Activated T-helper 1 cell treated with anti-CD3 and anti-CD28 coated beads, Interleukin-12 subunit alpha, Interleukin-12 subunit beta, Interleukin-2, Interleukin-4 antibody, amounts not matched to agents 30 ng/mL and 10 ng/mL and 1 ng/mL, durations not matched to agents 14 hours and 24 hours and 36 hours (primary cell): ENCODE results near the gene TSPAN5. TPM values are rescaled to one million over a fixed set of nuclear protein-coding genes. Genes with fewer than 3 reads are reported as not detected.
"Not testable (repeated sequence)": the region's sequence is repeated elsewhere in the genome, so short reads cannot be mapped to it uniquely, and the experiment has no call there.

Experiments
- DNase-seq: peaks from one replicate; pipeline ENCODE4 v3.0.0; 2021; ENCODE audit warnings: low spot score
- H3K27ac Mint-ChIP-seq: one replicate; pipeline ENCODE4 v1.8.0; 2021; ENCODE audit warnings: mild to moderate bottlenecking, mixed read lengths
- H3K27me3 Mint-ChIP-seq: one replicate; pipeline ENCODE4 v1.8.0; 2022; ENCODE audit warnings: mild to moderate bottlenecking, moderate library complexity, mixed read lengths; ENCODE audit not compliant: insufficient read depth
- H3K36me3 Mint-ChIP-seq: one replicate; pipeline ENCODE4 v1.8.0; 2021; ENCODE audit warnings: low read depth, mixed read lengths
- H3K4me1 Mint-ChIP-seq: one replicate; pipeline ENCODE4 v1.8.0; 2021; ENCODE audit warnings: low read depth, mixed read lengths
- H3K4me3 Mint-ChIP-seq: one replicate; pipeline ENCODE4 v1.8.0; 2021; ENCODE audit warnings: mild to moderate bottlenecking, moderate library complexity, mixed read lengths
- H3K9me3 Mint-ChIP-seq: one replicate; pipeline ENCODE4 v1.8.0; 2021; ENCODE audit warnings: mixed read lengths
- intact Hi-C: fragments of 100-400 bp; cut with micrococcal nuclease; formaldehyde crosslinking; loops from one replicate; pipeline ENCODE4 v1.15.1; 2024
- total RNA-seq: library from RNA; stranded (reverse); gene quantifications from 2 replicates; pipeline ENCODE4 v1.2.3, GENCODE V29; 2022

The TSPAN5 gene
- total RNA-seq, 1 donor from 2014 or later: 34.1 TPM

DNA sequence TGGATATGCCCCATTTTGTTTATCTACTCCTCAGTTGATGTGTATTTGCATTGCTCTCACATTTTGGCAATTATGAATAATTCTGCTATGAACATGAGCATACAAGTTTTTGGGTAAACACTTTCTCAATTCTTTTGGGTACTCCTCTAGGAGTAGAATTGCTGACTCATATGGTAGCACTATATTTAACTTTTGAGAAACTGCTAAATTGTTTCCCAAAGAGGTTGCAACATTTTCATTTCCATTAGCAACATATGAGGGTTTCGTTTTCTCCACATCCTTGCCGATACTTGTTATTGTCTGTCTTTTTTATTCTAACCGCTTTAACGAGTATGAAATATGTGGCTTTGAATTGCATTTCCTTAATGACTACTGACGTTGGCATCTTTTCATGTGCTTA lies 185.4 kb downstream of the TSPAN5 start:
- intact Hi-C loops: no loop called here
- peaks cover 64% of the 10 kb centered on the region for H3K36me3 Mint-ChIP-seq
- peaks cover 70% of the 10 kb centered on the region for H3K4me1 Mint-ChIP-seq

DNA sequence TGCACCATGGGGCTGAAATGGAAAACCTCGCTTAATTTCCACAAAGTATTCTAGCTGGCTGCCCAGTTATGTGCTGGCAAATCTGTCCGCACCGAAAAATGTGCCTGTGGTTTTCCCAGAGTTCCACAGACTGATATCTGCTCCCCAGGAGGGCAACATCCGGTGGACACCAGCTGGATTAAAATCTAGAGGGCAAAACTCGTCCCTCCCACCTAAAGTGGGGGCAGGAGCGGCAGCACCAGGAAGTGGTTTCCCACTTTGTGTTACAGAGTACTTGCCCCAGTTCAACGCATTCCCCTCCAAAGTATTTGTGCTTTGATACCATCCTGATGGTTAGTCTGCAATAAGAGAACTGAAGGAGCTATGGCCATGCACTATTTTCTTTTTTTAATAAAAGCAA lies 187.6 kb downstream of the TSPAN5 start:
- DNase-seq: no peak
- Mint-ChIP-seq H3K4me1 (peaks cover 72% of the 10 kb centered on the region), H3K27me3 (no peaks in the 10 kb centered on the region), H3K4me3 (no peak overlapping the region), H3K9me3 (no peaks in the 10 kb centered on the region), H3K27ac (no peak overlapping the region), H3K36me3 (peaks cover 54% of the 10 kb centered on the region)
- intact Hi-C loops: no loop called here

More for the DNA sequence above, 185.4 kb downstream of the TSPAN5 start:
- Mint-ChIP-seq H3K4me3 (no peak overlapping the region), H3K27me3 (no peaks in the 10 kb centered on the region), H3K9me3 (no peaks in the 10 kb centered on the region), H3K27ac (peak overlapping the region; percentile 67)
- DNase-seq: no peak

DNA sequence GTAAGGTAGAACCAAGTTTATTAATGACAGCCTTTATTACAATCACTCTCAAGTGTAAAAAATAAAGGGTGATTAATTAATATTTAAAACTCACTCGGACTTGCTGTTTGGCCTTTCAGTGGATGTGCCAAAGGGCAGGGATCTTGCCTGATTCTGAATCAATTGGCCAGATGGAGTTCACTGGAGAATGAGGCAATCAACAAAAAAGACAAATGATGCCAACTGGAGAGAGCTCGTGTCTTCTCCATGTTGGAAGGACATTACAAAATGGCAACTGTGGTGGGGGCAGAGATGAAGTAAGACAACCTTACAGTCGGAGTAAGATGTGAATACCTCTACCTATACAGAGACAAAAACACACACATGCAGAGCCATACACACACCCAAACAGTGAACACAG lies 188.0 kb downstream of the TSPAN5 start:
- Mint-ChIP-seq H3K36me3 (peaks cover 52% of the 10 kb centered on the region), H3K27ac (peak overlapping the region; percentile 44), H3K4me1 (peaks cover 75% of the 10 kb centered on the region), H3K27me3 (no peaks in the 10 kb centered on the region), H3K4me3 (no peak overlapping the region), H3K9me3 (no peaks in the 10 kb centered on the region)
- intact Hi-C loops: no loop called here
- DNase-seq: no peak

DNA sequence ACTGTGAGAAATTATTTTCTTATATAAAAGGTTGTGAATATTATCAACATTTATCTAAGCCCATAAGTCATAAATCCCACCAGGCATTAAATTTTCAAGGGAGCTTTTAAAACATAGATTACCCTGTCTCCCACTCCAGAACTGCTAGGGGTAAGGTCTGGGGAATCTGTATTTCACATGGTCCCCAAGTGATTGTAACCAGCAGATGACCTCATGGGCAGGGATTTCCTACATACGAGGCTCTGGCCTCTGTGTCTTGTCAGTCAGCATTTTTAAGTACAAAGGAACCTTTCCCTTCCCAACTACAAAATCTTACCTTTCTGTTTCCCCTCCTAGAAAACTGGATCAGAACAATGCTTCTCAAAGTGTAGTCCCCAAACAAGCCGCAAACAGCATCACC lies 188.6 kb downstream of the TSPAN5 start:
- no peaks in the 10 kb centered on the region for H3K27me3 Mint-ChIP-seq
- H3K36me3 Mint-ChIP-seq: peaks cover 46% of the 10 kb centered on the region
- no peak for DNase-seq

DNA sequence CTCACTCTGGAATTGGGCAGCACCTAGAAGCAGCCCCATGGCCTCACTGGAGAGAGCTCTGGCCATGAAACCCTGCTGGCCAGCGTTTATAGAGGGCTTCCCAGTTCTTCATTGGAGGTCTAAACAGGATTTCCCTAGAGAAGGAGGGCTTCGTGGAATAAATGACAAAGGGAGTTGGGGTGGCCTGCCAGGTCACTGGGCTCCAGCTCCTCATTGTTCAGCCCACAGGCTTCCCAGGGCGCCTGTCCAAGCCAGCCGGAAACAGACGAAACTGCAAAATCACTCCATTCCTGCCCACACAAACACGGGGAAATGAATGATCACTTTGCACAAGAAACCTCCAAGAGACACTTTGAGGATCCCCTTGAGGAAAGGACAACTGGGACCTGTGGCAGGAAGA lies 189.7 kb downstream of the TSPAN5 start:
- Mint-ChIP-seq H3K36me3 (peaks cover 39% of the 10 kb centered on the region), H3K4me3 (no peak overlapping the region)
- intact Hi-C loops: loop anchor here (1.0 to 10.0 kb wide), 5 partner anchors 10 to 936 kb away; partner anchors contain the start of gene EIF4E

More for the DNA sequence above, 188.6 kb downstream of the TSPAN5 start:
- intact Hi-C loops: loop anchor here (1.0 to 10.0 kb wide), 5 partner anchors 9 to 935 kb away; partner anchors contain the start of gene EIF4E
- Mint-ChIP-seq H3K4me1 (peaks cover 72% of the 10 kb centered on the region), H3K4me3 (no peak overlapping the region), H3K9me3 (no peaks in the 10 kb centered on the region), H3K27ac (no peak overlapping the region)

DNA sequence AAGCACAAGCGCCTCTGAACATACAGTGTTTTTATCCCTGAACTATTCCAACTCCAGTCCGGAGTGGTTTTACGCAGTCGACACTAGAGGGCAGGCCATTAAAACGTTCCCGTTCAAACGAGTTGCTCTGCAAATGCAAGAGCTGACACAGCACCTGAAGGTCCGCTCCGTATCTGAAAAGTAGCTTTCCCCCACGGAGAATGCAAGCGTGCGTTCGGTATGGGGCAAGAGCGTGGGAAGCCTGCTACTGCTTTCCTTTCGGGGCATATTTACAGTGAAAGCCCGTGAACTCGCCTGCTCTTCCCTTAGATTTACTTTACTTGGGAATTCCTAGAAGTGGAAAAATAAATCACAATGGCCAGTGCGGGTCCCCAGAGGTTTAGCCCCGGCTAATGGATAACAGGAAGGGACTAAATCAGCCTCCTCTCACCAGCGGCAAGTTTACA lies 190.8 kb downstream of the TSPAN5 start:
- Mint-ChIP-seq H3K27ac (peak overlapping the region; percentile 29), H3K9me3 (no peaks in the 10 kb centered on the region), H3K36me3 (peaks cover 33% of the 10 kb centered on the region), H3K4me1 (peaks cover 54% of the 10 kb centered on the region), H3K27me3 (no peaks in the 10 kb centered on the region), H3K4me3 (peak overlapping the region; percentile 69)
- DNase-seq: peak; percentile 63
- intact Hi-C loops: loop anchor here (1.0 to 10.0 kb wide), 12 partner anchors 15 to 937 kb away; partner anchors contain the start of genes EIF4E and METAP1

More for the DNA sequence above, 189.7 kb downstream of the TSPAN5 start:
- Mint-ChIP-seq H3K9me3 (no peaks in the 10 kb centered on the region), H3K4me1 (peaks cover 62% of the 10 kb centered on the region), H3K27ac (no peak overlapping the region), H3K27me3 (no peaks in the 10 kb centered on the region)
- DNase-seq: no peak

DNA sequence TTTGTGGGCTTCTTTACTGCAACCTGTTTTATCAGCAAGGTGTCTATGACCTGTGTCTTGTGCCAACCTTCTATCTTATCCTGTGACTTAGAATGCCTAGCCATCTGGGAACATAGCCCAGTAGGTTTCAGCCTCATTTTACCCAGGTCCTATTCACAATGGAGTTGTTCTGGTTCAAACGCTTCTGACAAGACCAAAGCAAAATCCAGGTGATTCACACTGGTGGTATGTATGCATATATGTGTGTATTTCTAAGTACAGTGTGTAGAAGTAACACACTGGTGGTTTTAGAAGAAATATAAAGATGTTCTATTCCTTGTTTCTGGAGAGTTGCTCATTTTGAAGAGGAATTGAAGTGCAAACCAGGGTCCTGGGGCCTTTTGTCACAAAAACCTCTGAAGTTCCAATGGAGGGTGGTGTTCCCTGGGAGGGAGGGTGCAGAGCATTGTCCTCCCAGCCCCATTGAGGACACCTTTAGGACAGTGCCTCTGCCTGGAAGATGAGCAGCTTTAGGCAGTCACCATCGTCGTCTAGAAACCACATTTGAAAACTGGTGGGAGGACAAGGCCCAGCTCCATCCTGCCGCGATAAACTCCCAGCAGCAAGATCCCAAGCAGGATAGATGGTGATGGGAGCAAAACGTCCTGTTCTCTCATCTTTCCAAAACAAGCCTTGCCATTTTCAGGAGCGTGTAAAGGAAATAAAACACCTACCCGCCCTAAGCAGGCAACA lies 191.4 kb downstream of the TSPAN5 start:
- no peaks in the 10 kb centered on the region for H3K27me3 Mint-ChIP-seq
- no peaks in the 10 kb centered on the region for H3K9me3 Mint-ChIP-seq
- intact Hi-C loops: loop anchor here (1.0 to 10.0 kb wide), 12 partner anchors 15 to 938 kb away; partner anchors contain the start of genes EIF4E and METAP1
- peaks cover 48% of the 10 kb centered on the region for H3K4me1 Mint-ChIP-seq
- peaks cover 27% of the 10 kb centered on the region for H3K36me3 Mint-ChIP-seq
- no peak overlapping the region for H3K27ac Mint-ChIP-seq
- no peak for DNase-seq
- peak overlapping the region; percentile 12 for H3K4me3 Mint-ChIP-seq

DNA sequence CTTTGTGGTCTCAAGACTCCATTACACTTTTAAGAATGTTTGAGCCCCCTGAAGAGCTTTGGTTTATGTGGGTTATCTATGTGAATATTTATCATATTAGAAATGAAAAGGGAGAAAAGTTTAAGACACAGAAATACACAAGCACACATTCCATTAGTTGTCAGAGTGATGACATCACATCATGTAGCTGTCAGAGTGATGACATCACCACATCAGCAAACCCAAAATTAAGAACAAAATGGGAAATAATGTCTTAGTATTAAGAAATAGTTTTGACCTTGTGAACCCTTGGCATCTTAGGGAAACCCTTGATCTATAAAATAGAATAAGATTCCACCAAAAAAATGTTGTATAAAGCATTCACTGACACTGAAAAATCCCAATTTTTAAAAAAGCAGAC lies 195.9 kb downstream of the TSPAN5 start:
- Mint-ChIP-seq H3K36me3 (no peaks in the 10 kb centered on the region), H3K4me3 (no peak overlapping the region), H3K9me3 (peaks cover 17% of the 10 kb centered on the region), H3K4me1 (peaks cover 13% of the 10 kb centered on the region), H3K27me3 (no peaks in the 10 kb centered on the region), H3K27ac (no peak overlapping the region)
- no peak for DNase-seq
- intact Hi-C loops: loop anchor here (10.0 kb wide), 2 partner anchors 392 to 942 kb away; no protein-coding TSS in a partner anchor

DNA sequence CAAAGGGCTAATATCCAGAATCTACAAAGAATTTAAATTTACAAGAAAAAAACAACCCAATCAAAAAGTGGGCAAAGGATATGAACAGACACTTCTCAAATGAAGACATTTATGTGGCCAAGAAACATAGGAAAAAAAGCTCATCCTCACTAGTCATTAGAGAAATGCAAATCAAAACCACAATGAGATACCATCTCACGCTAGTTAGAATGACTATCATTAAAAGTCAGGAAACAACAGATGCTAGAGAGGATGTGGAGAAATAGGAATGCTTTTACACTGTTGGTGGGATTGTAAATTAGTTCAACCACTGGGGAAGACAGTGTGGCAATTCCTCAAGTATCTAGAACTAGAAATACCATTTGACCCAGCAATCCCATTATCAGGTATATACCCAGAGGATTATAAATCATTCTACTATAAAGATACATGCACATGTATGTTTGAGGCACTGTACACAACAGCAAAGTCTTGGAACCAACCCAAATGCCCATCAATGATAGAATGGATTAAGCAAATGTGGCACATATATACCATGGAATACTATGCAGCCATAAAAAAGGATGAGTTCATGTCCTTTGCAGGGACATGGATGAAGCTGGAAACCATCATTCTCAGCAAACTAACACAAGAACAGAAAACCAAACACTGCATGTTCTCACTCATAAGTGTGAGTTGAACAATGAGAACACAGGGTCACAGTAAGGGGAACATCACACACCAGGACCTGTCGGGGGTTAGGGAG lies 197.1 kb downstream of the TSPAN5 start:
- intact Hi-C loops: loop anchor here (10.0 kb wide), 2 partner anchors 394 to 944 kb away; no protein-coding TSS in a partner anchor
- H3K36me3 Mint-ChIP-seq, H3K27ac Mint-ChIP-seq, H3K27me3 Mint-ChIP-seq, H3K4me3 Mint-ChIP-seq, DNase-seq: not testable (repeated sequence)
- Mint-ChIP-seq H3K9me3 (peaks cover 22% of the 10 kb centered on the region), H3K4me1 (peaks cover 11% of the 10 kb centered on the region)

DNA sequence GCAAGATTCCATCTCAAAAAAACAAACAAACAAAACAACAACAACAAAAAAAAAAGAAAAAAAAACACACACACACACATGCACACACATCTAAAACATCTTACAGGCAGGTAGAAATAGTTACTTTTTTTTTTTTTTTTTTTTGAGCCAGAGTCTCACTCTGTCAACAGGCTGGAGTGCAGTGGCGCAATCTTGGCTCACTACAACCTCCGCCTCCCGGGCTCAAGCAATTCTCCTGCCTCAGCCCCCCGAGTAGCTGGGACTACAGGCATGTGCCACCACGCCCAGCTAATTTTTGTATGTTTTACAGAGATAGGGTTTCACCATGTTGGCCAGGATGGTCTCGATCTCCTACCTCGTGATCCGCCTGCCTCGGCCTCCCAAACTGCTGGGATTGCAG lies 201.0 kb downstream of the TSPAN5 start:
- peaks cover 15% of the 10 kb centered on the region for H3K36me3 Mint-ChIP-seq
- H3K27me3 Mint-ChIP-seq, H3K4me3 Mint-ChIP-seq, H3K27ac Mint-ChIP-seq, DNase-seq, intact Hi-C loops: not testable (repeated sequence)
- H3K9me3 Mint-ChIP-seq: peaks cover 42% of the 10 kb centered on the region
- H3K4me1 Mint-ChIP-seq: peaks cover 13% of the 10 kb centered on the region

DNA sequence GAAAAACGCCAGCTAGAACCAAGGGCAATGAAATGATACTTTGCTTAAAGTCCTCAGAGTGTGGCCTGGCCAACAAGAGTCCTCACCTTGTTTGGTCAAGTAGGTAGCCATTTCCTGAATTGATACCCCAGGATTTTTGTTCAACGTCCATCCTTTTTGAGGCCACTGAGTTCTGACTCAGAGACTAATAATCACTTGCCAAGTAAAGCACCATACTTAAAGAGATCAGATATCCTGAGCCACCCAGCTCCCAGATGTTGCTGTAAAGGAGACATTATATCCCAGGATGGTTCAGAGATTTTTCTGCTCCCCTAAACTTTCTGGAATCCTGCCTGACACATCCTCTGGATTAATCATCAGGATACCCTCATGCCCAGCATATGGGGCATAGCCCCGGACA lies 206.3 kb downstream of the TSPAN5 start:
- DNase-seq: no peak
- H3K4me1 Mint-ChIP-seq: peaks cover 44% of the 10 kb centered on the region
- H3K27ac Mint-ChIP-seq: no peak overlapping the region
- H3K36me3 Mint-ChIP-seq: peaks cover 15% of the 10 kb centered on the region
- H3K4me3 Mint-ChIP-seq: no peak overlapping the region
- H3K27me3 Mint-ChIP-seq: no peaks in the 10 kb centered on the region
- peaks cover 26% of the 10 kb centered on the region for H3K9me3 Mint-ChIP-seq
- intact Hi-C loops: no loop called here

DNA sequence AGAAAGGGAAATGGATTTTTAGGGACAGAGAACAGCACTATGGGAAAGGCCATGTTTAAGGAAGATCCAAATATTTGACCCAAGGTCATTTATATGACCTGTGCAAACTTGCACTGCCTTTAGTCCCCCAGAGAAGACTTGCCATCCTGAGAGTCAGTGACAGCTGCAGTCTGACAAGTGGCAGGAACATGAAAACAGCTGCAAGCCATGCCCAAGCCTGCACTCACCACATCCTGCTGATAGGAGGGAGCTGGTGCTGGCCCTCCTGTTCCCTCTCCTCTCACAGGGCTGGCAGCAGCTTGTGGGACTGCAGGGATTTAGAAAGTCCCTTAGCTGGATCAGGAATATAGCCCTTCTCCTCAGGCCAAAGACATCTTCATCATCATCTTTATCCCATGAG lies 209.5 kb downstream of the TSPAN5 start:
- intact Hi-C loops: no loop called here
- peak; percentile 7 for DNase-seq
- Mint-ChIP-seq H3K4me1 (peaks cover 50% of the 10 kb centered on the region), H3K4me3 (no peak overlapping the region), H3K36me3 (peaks cover 16% of the 10 kb centered on the region), H3K27ac (no peak overlapping the region), H3K9me3 (peaks cover 20% of the 10 kb centered on the region), H3K27me3 (peaks cover 3% of the 10 kb centered on the region)

DNA sequence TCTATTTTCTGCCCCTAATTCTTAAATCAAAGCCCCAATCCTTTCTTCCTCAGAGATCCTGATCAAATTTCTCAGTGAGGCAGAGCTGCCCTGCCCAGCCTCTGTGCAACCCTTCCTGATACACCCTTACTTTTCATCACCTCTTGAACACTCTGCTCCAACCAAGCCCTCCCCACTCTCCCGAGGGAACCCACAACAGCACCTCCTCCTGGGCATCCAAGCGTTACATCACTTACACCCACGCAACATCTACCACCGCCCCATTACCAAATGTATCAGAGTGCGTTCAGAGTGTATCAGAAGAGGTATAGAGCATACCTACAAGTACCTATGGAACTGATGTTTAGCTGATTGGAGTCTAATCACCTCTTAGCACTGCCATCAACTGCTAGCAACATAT lies 210.8 kb downstream of the TSPAN5 start:
- H3K9me3 Mint-ChIP-seq: peaks cover 7% of the 10 kb centered on the region
- no peak for DNase-seq
- peaks cover 3% of the 10 kb centered on the region for H3K27me3 Mint-ChIP-seq
- H3K4me3 Mint-ChIP-seq: peak overlapping the region; percentile 1
- peak overlapping the region; percentile 62 for H3K27ac Mint-ChIP-seq
- intact Hi-C loops: loop anchor here (2.0 kb wide), 2 partner anchors 19 to 547 kb away; partner anchors contain the start of gene METAP1
- H3K4me1 Mint-ChIP-seq: peaks cover 43% of the 10 kb centered on the region
- peaks cover 19% of the 10 kb centered on the region for H3K36me3 Mint-ChIP-seq
